OCI-LY7 (cell line): ENCODE data around the gene TNS1. TPM values are rescaled to one million over a fixed set of nuclear protein-coding genes. Genes with fewer than 3 reads are reported as not detected.

Experiments
- BruUV-seq: library from RNA; stranded (reverse); fragments of 400-500 nt; replicated peaks from 2 replicates; lab custom pipeline; 2021; lab: Mats Ljungman, UMichigan
- CTCF ChIA-PET: fragments of 300-600 bp; sonication (Branson Sonifier 250); formaldehyde crosslinking; loops from one replicate; lab custom pipeline; 2022; ENCODE audit warnings: antibody characterized with exemption; ENCODE audit not compliant: unreplicated experiment; lab: Charles Lee
- POLR2A ChIA-PET: fragments of 300-600 bp; sonication (Branson Sonifier 250); formaldehyde crosslinking; loops from one replicate; lab custom pipeline; 2022; ENCODE audit warnings: antibody characterized with exemption; lab: Charles Lee
- DNase-seq: peaks from one replicate; pipeline ENCODE4 v3.0.0-alpha.2; 2015; ENCODE audit warnings: low spot score
- H2AFZ ChIP-seq: fragments of 200-600 bp; sonication (generic), shearing (Covaris generic); 2 replicates; pipeline ENCODE4 v1.6.1; 2014; ENCODE audit warnings: mild to moderate bottlenecking, antibody characterized with exemption, low read length, moderate library complexity
- H3K27ac ChIP-seq: fragments of 200-600 bp; sonication (generic); 2 replicates; pipeline ENCODE4 v1.5.1; 2014; ENCODE audit warnings: mixed run types, low read depth, mild to moderate bottlenecking, moderate library complexity, low read length, inconsistent platforms; ENCODE audit not compliant: poor library complexity, severe bottlenecking
- H3K36me3 ChIP-seq: fragments of 200-600 bp; sonication (generic); 2 replicates; pipeline ENCODE4 v1.6.1; 2014; ENCODE audit warnings: mild to moderate bottlenecking, antibody characterized with exemption, low read length, moderate library complexity, mixed read lengths; ENCODE audit not compliant: insufficient read depth
- H3K4me1 ChIP-seq: fragments of 200-600 bp; sonication (generic); 2 replicates; pipeline ENCODE4 v1.5.1; 2014; ENCODE audit warnings: mild to moderate bottlenecking, low read length; ENCODE audit not compliant: insufficient read depth, poor library complexity, severe bottlenecking
- H3K4me2 ChIP-seq: fragments of 200-600 bp; sonication (generic); 2 replicates; pipeline ENCODE4 v1.6.1; 2014; ENCODE audit warnings: mild to moderate bottlenecking, low read length
- H3K4me3 ChIP-seq: fragments of 200-600 bp; sonication (generic); 2 replicates; pipeline ENCODE4 v1.5.1; 2014; ENCODE audit warnings: mild to moderate bottlenecking, low read depth, low read length; ENCODE audit not compliant: poor library complexity, severe bottlenecking
- H3K79me2 ChIP-seq: fragments of 200-600 bp; sonication (generic); 2 replicates; pipeline ENCODE4 v1.6.1; 2016; ENCODE audit warnings: low read depth, mild to moderate bottlenecking, low read length, moderate library complexity, mixed read lengths; ENCODE audit not compliant: insufficient read depth
- H3K9me2 ChIP-seq: fragments of 200-600 bp; sonication (generic); 2 replicates; pipeline ENCODE4 v1.6.1; 2016; ENCODE audit warnings: mild to moderate bottlenecking, low read length, mixed read lengths; ENCODE audit not compliant: insufficient read depth
- H3K9me3 ChIP-seq: fragments of 200-600 bp; sonication (generic); 2 replicates; pipeline ENCODE4 v1.6.1; 2014; ENCODE audit warnings: mild to moderate bottlenecking, mixed run types, low read length, mixed read lengths
- H4K20me1 ChIP-seq: fragments of 200-600 bp; sonication (generic); 2 replicates; pipeline ENCODE4 v1.6.1; 2014; ENCODE audit warnings: mild to moderate bottlenecking, antibody characterized with exemption, low read length, moderate library complexity, mixed read lengths; ENCODE audit not compliant: insufficient read depth
- EZH2phosphoT487 ChIP-seq: fragments of 200-600 bp; sonication (generic); IDR thresholded peaks from 2 replicates; pipeline ENCODE4 v1.6.1; 2018; ENCODE audit warnings: low read depth, borderline replicate concordance, mild to moderate bottlenecking, mixed run types, antibody characterized with exemption, low read length, moderate library complexity, mixed read lengths
- intact Hi-C: fragments of 100-400 bp; cut with micrococcal nuclease; formaldehyde crosslinking; loops from one replicate; pipeline ENCODE4 v1.10.0; 2022; ENCODE audit not compliant: unreplicated experiment
- total RNA-seq, 2 experiments: library from RNA; depleted of rRNA in 1 of 2; stranded (reverse); fragments of >200 nt in 1 of 2; shearing (Covaris generic) in 1 of 2; gene quantifications; 2 replicates each; pipeline ENCODE4 v1.2.3, GENCODE V29; 2014 to 2022
- TF ChIP-seq, protein P1 (sequence below): fragments of 200-600 bp; sonication (generic); conservative IDR thresholded peaks from 2 replicates; pipeline ENCODE4 v1.5.1; 2014; ENCODE audit warnings: mild to moderate bottlenecking, antibody characterized with exemption, low read length, moderate library complexity, mixed read lengths

TNS1 gene
- total RNA-seq, 2 experiments from 2014 or later: not detected

DNA sequence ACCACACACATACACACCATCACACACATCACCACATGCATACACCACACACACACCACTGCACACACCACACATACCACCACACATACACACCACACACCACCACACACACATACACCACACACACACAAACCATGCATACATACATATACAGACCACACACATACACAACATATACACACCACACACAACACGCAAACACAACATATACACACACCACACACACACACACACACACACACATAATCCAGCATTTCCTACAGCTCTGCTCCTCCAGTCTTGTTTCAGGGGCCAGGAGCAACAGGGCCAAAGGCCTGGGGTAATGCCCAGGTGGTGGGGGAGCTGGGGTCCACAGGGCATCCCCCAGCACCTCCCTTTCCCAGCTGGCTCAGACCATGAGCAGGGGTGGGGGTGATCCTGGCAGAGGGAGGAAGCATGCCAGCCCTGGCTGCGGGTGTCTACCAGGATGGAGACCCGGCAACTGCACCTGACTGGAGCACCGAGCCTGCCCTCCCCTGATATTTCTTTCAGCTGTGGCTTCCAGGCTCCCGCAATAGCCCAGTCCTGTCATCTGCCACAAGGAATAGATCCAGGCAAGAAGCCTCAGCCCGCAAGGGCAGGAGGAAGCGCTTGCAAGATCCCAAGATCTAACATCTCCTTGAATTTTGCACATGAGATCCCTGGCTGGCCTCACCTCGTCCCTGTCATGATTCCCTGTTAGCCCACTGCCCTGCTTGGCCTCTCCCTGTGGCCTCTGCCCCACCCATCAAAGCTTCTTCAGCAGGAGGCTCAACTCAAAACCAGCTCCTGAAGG, 196.9 kb downstream of the TNS1 start:
- H3K4me2 ChIP-seq: no peak overlapping the region
- no peaks in the 10 kb centered on the region for H3K79me2 ChIP-seq
- no peak overlapping the region for H2AFZ ChIP-seq
- no peak overlapping the region for H3K4me3 ChIP-seq
- no peaks in the 10 kb centered on the region for H3K4me1 ChIP-seq
- H4K20me1 ChIP-seq: no peaks in the 10 kb centered on the region
- no peaks in the 10 kb centered on the region for H3K9me2 ChIP-seq
- H3K27ac ChIP-seq: no peak overlapping the region
- no TSS peak for BruUV-seq
- intact Hi-C loops: no loop called here
- no peaks in the 10 kb centered on the region for H3K9me3 ChIP-seq
- no peak for TF ChIP-seq EZH2phosphoT487
- TF ChIP-seq, protein P1, sequence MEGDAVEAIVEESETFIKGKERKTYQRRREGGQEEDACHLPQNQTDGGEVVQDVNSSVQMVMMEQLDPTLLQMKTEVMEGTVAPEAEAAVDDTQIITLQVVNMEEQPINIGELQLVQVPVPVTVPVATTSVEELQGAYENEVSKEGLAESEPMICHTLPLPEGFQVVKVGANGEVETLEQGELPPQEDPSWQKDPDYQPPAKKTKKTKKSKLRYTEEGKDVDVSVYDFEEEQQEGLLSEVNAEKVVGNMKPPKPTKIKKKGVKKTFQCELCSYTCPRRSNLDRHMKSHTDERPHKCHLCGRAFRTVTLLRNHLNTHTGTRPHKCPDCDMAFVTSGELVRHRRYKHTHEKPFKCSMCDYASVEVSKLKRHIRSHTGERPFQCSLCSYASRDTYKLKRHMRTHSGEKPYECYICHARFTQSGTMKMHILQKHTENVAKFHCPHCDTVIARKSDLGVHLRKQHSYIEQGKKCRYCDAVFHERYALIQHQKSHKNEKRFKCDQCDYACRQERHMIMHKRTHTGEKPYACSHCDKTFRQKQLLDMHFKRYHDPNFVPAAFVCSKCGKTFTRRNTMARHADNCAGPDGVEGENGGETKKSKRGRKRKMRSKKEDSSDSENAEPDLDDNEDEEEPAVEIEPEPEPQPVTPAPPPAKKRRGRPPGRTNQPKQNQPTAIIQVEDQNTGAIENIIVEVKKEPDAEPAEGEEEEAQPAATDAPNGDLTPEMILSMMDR: no peak
- POLR2A ChIA-PET: no interaction called here
- no peak for DNase-seq
- CTCF ChIA-PET: interaction anchor here (0.5 kb wide), 1 partner anchor 966 kb away, joined by 3 read pairs; no protein-coding TSS in a partner anchor
- H3K36me3 ChIP-seq: no peaks in the 10 kb centered on the region

DNA sequence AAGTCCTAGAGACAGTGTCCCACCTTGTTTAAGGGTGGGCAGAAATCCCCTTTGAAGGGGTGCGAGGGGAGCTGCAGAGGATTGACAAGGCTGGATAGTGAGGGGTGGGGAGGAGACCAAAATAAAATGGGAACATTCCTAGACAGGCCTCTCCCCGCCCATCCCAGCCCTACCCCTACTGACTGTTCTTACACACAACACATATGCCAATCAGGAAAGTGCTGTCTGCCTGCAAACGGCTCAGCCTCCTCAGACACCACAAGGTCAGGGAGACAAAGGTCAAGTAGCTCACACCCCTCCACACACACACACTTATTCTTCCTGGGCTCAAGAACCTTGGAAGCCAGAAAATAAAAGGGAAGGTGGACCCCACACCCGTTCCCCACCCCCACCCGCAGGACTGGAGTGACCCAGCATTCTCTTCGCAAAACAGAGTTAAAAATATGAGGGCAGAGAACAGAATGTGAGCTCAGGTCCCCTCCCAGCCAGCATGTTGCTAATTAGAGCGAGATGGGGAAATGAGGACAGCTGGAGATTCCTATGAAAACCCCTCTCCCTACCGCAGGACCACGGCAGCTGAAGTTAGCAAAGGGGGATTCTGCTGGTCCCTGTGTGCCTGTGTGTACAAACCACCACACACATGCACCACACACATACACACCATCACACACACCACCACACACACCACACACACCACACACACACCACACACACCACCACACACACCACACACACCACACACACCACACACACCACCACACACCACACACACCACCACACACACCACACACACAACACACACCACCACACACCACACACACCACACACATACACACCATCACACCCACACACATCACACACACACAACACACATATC, 197.8 kb downstream of the TNS1 start:
- Histone ChIP-seq H3K27ac (no peak overlapping the region), H3K4me2 (no peak overlapping the region), H4K20me1 (no peaks in the 10 kb centered on the region), H3K9me3 (no peaks in the 10 kb centered on the region), H3K4me3 (no peak overlapping the region), H3K79me2 (no peaks in the 10 kb centered on the region), H3K4me1 (no peaks in the 10 kb centered on the region), H2AFZ (no peak overlapping the region), H3K36me3 (no peaks in the 10 kb centered on the region), H3K9me2 (no peaks in the 10 kb centered on the region)
- ChIA-PET CTCF (no interaction called here), POLR2A (no interaction called here)
- no peak for TF ChIP-seq EZH2phosphoT487
- TF ChIP-seq, protein P1: no peak
- intact Hi-C loops: no loop called here
- no TSS peak for BruUV-seq
- DNase-seq: no peak
